Fibroblast of skin of right quadriceps (primary cell): ENCODE measurements around the gene PSMG4.

Source experiments
- DNase-seq: peaks from one replicate; pipeline ENCODE4 v3.0.0-alpha.2; 2013

PSMG4 gene

DNA sequence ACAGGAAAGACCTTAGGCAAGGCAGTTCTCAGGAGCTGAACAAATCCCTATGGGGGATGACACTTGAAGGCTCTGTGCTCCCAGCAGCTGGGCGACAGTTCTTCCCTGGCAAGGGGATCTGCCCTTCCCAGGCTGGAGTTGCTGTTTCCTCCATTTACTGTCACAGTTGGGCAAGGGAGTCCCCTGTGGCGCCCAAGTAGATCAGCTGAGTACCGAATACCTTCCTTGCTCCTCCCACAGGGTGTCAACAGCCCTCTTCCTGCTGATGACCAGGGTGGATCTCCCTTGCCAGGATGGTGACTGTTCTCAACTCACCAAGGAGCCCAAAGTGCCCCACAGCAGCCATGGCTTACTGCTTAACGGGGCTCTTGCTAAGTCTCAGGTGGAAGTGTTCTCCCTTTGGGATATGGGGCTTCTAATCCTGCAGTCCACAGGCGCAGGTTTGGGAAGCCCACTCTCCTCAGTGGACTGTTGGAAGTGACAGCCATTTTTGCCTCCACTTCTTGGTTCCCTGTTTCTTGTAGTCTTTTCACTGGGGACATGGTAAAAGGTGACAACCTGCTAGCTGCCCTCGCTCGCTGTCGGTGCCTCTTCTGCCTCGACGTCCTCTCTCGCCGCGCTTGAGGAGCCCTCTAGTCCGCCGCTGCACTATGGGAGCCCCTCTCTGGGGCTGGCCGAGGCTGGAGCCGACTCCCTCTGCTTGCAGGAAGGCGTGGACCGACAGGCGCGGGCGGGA lies 5.7 kb upstream of the PSMG4 start:
- DNase-seq, result no peak

DNA sequence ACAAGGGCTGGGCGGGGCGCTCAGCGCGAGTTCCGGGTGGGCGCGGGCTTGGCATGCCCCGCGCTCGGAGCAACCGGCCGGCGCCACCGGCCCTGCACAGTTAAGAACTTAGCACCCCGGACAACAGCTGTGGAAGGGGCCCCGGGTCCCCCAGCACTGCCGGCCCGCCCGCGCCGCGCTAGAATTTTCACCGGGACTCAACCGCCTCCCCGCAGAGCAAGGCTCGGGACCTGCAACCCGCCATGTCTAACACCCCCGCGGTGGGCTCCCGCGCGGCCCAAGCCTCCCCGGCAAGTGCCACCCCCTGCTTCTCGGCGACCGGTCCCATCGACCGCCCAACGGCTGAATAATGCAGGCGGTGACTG lies 5.2 kb upstream of the PSMG4 start:
- no peak for DNase-seq

DNA sequence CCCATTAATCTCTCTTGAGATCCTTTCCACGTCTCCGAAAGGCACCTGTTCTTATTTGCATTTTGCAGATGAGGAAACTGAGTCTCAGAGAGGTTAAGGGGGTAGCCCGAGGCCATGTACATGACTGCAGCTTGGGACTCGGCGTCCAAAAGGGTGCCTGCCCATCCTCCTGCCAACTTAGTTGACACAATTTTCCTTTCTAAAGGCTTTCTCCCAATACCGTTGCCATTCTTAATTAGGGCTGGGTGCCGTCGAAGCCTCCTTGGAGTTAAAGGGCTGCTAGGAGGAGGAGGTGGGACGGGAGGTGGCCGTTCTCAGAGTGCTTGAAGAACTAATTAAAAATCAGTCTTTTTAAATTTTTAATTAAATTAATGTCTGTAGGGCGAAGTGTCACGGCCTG lies 546 bp upstream of the PSMG4 start:
- DNase-seq, result no peak

DNA sequence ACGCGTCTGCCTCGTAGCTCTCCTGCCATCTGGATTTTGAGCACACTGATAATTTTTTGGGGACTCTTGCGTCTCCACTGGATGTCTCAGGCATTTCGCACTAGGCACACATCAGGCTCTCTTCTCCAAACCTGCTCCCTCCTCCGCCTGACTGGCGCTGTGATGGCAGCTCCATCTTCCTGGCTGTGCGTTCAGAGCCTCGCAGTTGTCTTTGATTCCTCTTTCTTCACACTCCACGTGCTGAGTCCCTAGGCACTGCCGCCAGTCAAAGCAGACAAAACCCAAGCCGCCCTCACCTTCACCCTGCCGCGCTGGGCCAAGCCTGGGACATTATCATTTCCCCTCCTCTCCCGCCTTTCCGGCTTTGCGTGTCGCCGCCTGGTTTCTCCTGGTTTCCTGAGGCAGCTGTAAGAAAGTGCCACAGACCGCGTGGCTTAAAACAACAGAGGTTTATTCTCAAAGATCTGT lies 778 bp downstream of the PSMG4 start:
- peak; percentile 39 for DNase-seq

DNA sequence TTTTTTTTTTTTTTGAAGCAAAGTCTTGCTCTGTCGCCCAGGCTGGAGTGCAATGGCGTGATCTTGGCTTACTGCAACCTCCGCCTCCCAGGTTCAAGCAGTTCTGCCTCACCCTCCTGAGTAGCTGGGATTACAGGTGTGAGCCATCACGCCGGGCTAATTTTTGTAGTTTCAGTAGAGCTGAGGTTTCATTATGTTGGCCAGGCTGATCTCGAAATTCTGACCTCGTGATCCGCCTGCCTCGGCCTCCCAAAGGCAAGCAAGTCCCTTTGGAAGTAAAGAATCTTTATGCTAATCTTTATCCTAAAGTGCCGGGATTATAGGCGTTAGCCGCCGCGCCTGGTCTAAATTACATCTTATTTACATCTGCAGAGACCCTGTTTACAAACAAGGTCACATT lies 1.5 kb downstream of the PSMG4 start:
- DNase-seq, result no peak

DNA sequence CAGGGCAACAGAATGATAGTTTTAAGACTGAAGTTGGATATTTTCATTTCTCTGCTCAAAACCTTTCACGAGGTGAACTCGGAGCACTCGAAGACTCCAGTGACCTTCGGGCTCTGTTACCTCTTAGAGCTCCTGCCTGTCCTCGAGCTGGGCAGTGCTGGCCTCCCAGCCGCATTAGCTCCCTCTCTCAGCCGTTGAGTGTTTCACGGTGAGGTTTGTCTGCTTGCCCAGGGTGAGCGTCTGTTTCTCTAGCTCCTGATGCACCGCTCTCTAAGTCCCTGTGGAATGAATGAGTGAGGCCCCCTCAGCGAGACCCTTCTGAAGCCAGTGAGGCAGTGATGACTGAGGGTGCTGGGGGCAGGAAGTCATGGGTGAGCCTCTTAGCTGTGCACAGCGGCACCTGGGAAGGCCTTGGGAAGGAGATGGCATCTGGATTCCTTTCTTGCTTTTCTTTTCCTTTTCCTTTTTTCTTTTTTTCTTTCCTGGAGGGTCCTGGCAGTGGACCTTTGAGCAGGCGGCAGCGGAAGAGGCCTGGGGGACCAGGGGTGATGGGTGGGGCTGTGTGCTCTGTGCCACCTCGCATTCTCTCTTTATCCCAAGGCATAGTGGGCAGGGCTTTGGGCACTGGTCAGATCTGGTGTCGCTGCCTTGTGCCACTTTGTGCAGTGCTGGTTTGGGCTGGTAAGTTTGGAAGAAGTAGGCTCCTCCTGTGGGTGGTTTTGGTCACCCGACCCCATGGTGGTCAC lies 2.2 kb downstream of the PSMG4 start:
- DNase-seq, result no peak

DNA sequence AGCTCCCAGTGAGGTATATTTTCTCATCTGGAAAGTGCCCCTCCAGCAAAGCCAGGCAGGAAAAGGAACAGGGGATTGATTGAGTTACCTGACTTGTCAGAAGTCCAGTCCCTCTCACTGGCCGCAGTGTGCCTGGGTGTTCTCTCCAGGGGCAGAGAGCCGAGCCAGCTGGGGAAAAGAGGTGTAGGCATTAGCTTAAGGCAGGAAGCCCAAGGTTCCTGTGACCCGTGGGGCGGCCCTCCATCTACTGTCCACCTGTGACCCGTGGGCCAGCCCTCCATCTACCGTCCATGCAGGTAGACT lies 2.7 kb downstream of the PSMG4 start:
- DNase-seq, result no peak

DNA sequence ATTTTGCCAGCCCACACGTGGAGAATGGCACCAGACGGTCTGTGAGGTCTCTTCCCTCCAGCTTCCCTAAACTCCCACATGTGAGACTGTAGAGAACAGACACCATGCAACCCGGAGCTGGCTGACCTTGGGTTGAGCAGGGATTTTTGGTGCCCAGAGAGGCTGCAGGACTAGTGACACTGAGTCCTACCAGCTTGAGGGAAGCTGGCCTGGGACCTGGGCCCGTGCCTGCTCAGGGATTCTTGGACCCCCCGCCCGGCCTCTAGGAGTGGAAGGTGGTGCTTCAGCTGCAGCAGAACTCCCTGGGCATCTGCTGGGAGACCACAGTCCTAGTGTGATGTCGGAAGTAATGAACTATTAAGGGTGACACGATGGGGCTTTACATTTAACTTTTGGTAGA lies 3.2 kb downstream of the PSMG4 start:
- DNase-seq, result no peak

DNA sequence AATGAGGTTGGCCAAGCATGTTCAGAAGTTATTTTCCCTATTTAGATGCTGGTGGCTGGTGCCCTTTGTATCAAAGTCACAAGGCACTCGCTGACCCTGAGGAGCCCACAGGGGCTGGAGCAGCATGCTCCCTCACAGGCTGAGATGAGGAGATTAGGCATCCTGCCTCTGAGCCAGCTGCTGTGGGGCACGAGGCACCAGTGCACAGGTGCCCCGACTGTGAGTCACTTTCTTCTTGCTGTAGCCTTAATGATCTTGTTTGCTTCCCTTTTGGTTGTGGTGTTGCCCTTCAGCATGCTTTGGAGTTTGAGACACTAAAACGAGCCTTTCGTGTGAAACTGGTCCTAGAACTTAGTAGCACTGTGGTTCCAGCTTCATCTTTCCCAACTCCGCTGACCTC lies 4.3 kb downstream of the PSMG4 start:
- no peak for DNase-seq

DNA sequence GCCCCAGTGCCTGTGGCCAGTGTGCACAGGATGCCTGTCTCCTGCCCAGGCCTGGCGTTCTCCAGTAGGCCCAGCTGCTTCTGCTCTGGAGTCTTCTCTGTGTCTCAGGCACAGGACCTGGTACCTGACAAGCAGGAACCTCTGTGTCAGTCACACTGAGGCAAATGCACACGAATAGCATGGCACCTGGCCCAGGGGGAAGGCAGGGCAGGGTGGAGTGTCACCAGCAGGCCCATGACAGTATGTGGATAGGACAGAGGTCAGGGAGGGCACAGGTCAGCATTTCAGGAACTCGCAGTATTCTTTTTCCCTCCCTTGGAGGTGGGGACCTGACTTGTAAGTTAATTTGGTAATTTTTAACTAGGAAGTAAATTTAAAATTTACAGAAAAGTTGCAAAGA lies 5.6 kb downstream of the PSMG4 start:
- DNase-seq, result no peak

DNA sequence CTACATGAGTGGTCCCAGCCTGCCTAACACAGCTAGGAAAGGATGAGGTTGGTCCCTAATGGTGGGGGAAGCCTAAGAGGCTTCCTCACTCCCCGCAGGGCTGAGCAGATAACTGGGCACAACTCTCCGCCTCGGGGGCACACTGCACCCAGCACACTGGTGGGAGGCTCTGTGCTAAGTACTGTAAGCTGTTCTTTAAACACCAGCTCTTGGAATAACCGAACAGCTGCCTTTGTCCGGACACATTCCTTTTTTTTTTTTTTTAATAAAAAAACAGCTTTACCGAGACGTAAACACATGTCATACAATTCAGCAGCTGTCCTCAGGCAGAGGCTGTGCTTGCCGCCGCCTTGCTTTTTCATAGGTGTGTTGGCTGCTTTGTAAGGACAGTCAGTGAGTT lies 6.9 kb downstream of the PSMG4 start:
- no peak for DNase-seq

DNA sequence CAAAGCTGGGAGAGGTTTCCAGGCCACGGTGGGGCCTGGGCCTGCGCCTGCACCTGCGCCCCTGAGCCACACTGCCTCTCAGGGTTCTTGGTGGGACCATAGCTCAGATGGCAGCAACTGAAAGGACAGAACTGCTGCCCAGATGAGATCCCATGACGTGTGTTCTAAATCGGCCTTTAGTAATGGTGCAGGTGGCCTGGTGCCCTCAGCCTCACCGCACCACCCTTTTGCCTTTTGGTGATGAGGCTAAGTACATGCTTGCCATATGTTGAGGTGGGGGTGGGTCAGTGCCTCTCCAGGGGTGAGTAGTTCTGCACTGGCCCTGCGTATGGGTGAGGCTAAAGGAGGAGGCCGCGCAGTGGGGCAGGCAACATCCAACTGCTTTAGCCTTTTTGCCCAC lies 7.4 kb downstream of the PSMG4 start:
- DNase-seq, result no peak

DNA sequence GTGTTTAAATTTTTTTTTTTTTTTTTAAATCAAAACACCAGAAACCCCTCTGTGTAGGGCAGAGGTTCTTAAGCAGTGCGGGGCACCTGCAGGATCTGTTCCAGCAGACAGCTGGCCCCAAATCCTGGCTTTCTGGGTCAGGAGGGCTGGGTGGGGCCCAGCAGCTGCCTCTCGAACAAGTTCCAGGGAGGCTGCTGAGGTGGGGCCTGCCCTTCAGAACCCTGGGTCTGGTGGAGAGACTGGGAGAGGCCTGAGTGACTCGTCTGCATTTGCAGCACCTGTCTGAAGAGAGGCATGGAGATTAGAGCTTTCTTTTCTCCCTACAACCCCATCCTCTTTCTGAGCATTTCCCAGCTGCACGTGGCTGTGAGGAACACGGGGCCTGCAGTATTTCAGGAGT lies 8.4 kb downstream of the PSMG4 start:
- DNase-seq, result no peak

DNA sequence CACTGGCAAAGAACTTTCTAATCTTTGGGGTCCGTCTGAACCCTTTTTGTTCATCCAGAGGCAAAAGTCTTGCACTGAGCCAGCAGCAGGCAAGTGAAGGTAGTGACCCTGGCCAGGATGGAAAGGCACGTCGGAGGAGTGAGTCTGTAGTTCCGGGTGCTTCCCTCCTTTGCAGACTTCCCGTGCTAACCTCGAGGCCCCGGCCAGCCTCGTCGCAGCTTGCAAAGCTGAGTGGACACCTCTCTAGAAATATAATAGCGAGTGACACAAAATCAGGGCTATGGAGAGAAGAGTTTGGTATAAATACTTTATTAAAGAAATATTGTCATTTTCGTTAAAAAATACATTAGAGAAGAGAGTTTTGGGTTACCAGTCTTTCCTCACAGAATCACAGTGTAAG lies 9.9 kb downstream of the PSMG4 start:
- DNase-seq, result no peak

DNA sequence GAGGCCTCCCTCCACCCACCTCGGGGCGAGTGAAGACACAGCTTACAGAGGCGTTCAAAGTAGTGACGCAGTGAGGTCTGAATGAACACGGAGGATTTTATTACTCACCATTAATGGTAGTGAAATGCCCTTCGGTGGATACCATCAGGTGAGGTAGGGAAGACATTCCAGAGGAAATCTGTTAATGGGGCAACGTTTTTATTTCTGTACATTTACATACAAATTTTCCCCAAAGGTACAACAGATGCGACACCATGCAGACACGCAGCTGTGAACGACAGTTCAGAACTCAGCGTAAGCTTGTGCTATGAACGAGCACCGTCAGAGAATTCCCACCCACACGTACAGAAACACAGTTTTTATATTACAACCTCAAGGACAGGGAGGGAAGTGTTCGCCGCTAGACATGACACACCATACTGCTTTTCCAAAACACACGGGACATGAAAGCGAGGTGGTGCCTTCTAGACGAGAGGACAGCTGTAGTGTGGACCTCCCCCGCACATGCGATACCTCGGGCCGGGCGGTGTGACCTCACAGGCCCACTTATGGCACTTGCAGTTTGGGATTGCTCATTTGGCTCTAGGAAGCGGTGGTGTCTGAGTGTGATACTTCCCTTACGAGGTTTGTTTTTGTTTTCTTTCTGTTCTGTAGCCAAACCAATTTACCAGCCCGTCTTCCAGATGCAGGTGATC lies 10.7 kb downstream of the PSMG4 start:
- no peak for DNase-seq

DNA sequence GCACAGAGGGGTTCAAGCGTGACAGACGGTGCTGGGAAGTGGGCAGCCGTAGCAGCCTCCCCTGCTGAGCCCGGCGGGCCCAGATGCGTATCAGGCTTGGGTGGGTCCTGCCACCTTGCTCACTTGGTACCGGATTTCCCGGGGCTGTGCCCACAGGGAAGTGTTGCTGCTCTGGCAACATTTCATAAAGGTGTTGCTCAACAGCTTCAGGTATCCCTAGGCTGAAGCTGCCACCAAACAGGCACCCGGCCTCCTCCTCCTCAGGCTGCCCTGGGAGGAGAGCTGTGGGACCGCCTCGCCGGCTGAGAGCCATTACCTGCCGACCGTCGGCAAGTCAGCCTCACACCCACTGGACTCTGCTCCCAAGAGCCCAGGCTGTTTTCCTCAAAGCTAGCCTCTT lies 11.5 kb downstream of the PSMG4 start:
- no peak for DNase-seq

DNA sequence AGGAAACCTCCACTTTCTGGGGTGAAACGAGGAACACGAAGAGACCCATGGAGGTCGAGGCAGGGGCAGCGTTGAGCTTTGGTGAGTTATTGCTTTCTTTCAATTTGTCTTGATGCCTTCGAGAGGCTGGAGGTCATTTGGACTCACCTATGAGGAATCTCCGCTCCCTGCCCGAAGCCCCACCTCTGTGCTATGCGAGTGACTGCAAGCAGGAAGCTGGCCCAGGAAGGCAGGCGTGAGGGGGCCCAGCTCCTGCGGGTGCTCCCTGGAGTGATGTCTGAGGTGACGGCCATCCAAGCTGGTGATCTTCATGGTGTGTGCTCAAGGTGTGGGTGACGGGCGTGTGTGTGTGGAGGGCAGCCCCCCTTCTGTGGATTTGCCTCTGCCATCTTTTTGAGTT lies 13.0 kb downstream of the PSMG4 start:
- no peak for DNase-seq

DNA sequence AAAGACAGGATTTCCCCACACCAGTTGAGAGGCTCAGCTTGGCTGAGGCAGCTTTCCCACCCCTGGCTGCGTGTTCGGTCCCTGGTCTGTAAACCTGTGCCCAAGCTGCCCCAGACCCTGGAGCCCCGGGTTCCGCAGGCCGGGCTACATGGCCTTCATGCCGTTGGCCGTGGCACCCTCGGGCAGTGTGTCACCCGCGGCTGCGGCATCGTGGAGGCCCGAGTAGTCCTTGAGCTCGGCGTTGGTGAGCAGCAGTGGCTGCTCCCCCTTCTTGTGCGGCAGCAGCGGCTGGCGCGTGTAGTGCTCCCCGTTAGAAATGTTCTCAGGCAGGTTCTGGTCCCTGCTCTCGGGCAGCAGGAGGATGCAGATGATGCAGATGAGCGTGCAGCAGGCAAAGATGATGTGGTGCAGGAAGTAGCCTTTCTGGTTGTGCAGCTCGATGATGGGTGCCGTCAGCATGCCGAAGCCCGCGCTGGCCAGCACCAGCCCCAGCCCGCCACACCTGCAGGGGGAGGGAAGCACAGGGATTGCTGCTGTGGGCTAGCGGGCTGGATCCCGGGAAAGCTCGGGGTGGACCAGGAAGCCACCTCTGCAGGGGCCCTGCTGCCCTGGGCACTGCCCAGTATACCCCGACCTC lies 14.3 kb downstream of the PSMG4 start:
- no peak for DNase-seq

DNA sequence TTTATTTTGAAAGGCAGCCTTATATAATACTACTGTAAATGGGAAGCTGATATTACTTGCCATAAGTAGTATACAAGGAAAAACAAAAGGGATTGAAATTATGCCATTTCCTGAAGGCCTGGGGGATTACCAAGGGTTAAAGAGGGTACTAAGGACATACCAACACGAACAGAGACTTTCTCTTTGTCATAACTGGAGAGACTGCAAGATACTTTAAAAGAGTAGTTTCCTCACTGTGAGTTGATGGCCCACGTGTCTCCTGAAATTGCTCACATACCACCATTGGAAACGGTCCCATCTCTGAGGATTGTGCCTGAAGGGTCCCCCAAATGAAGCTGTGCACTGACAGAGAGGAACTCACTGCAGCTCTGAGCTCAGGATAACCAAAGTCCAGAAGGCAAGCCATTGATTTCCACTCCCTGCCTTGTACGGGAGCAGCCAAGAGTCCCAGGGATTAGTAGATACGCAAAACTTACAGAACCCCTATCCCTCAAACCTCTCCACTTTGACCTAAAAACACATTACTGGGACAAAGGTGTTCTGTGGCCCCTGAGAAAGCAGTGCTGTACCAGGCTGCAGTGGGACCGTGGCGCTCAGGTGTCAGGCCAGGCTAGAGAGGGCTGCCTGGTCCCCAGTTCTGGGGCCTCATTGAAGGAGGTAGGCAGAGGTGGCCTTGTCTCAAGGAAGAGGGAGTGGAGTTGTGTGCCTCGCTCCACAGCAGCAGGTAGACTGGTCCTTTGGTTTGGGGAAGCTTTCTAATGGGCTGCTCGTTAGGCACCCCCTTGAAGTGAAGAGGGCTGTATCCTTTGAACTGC lies 15.2 kb downstream of the PSMG4 start:
- no peak for DNase-seq

DNA sequence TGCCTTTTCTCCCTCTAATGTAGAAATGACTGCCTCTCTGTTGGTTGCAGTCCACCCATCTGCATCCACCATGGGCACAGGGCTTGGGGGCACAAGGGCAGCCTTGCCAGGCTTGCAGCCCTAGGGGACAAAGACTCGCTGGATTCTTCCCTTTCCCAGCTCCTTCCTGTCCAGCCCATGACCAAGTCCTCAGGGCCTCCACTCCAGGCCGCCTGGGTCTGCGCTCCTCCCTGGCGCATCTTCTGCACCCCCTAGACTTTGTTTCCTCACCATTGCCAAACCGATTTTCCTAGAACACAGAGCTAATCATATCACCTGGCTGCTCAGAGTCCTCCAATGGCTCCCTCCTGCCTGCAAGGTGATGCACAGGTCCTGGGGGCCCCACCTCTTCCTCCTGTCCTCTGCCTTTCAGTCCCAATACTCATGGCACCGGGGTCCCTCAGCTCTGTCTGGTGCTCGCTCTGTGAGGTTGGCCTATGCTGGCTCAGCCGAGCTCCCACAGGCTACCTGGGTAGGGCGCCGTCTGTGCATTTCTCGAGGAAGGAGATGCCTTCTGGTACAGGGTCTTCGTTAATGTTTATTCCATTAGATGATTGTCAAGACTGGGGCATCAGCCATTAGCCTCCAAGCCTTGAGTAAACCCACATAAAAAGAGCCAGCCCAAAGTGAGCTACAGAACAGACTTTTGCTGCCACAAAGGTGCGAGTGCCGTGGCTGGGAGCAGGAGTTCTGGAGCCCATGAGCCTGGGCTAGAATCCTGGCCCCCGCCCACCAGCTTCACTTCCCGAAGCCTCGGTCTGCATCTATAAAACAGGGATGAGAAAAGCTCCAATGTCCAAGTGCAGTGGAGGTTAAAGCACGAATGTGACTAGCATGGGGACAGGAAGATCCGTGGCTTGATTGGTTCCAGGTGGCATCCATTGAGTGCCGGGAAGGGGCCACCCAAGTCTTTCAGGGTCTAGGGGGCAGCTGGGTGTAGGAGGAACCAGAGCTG lies 17.7 kb downstream of the PSMG4 start:
- DNase-seq, result no peak

DNA sequence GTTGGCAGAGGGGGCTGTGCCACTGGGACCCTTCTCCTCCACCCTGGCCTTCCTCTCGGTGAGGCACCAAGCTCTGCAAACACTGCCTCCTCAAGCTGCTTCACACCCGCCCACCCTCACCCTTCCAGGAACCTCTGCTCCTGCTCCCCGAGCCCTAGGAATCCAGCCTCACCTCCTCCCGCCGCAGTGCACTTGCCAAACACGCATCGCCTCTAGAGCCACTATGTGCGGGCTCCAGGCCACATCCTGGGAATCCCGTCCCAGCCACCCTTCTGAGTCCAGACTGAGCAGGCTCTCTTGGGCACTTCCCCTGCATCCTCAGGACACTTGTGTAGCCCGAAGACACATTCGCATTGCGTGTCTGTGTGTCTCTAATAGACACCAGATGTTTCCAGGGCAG lies 18.5 kb downstream of the PSMG4 start:
- DNase-seq, result no peak
